Measurements from ENCODE around the gene RAB11FIP3. TPM values are rescaled to one million over a fixed set of nuclear protein-coding genes. Genes with fewer than 3 reads are reported as not detected.

The RAB11FIP3 gene
- total RNA-seq, 2 experiments from 2014 or later: 14.2 to 17.0 TPM

DNA sequence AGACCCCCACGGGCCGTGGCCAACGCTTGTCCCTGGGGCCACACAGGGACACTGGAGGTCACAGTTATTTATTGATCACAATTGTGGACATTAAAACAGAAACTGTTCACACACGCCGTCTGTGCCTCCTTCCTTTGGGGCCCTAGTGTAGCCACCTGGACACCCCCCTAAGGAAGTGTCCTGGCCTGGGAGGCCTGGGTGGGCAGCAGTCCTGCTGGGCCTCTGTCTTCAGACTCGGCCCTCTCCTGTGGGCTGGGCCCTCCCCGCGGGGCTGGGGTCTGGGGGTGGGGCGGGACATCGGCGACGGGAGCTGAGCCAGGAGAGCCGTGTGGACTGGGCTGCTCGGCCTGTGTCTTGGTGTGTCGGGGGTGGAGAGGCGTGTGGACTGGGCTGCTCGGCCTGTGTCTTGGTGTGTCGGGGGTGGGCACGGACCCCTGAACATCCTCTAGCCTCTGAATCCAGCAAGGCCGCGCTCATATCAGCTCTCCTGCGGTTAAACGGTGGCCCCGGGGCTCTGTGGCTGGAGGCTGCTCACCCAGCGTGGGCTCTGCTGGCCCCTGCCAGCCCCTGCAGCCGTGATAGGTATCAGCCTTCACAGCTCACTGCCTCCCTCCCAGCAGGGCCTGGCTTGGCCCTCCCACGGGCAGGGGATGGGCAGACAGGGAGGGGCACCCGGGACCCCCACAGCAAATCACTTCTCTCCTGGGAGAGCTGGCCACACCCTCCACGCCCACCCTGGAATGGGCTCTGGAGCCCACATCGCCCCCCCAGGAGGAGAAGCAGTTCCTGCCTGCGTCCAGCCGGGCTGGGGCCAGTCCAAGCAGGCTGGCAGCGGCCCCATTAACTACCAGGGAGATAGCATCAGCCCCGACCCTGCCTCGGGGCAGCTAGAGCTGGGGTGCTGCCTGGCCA lies 140.2 kb downstream of the RAB11FIP3 start:
- H3K9me3 Mint-ChIP-seq (ENCODE audit: low read depth): no peaks in the 10 kb centered on the region
- ATAC-seq (no peak), DNase-seq (no peak)
- peaks cover 3% of the 10 kb centered on the region for H3K27me3 Mint-ChIP-seq
- ChIA-PET POLR2A (no interaction called here), CTCF (no interaction called here)
- H3K27ac Mint-ChIP-seq: no peak overlapping the region
- H3K4me1 Mint-ChIP-seq: peaks cover 15% of the 10 kb centered on the region
- no peaks in the 10 kb centered on the region for H3K36me3 Mint-ChIP-seq (ENCODE audit: low read depth)
- intact Hi-C loops (cut with DNase I, micrococcal nuclease): no loop called here
- no peak overlapping the region for H3K4me3 Mint-ChIP-seq

DNA sequence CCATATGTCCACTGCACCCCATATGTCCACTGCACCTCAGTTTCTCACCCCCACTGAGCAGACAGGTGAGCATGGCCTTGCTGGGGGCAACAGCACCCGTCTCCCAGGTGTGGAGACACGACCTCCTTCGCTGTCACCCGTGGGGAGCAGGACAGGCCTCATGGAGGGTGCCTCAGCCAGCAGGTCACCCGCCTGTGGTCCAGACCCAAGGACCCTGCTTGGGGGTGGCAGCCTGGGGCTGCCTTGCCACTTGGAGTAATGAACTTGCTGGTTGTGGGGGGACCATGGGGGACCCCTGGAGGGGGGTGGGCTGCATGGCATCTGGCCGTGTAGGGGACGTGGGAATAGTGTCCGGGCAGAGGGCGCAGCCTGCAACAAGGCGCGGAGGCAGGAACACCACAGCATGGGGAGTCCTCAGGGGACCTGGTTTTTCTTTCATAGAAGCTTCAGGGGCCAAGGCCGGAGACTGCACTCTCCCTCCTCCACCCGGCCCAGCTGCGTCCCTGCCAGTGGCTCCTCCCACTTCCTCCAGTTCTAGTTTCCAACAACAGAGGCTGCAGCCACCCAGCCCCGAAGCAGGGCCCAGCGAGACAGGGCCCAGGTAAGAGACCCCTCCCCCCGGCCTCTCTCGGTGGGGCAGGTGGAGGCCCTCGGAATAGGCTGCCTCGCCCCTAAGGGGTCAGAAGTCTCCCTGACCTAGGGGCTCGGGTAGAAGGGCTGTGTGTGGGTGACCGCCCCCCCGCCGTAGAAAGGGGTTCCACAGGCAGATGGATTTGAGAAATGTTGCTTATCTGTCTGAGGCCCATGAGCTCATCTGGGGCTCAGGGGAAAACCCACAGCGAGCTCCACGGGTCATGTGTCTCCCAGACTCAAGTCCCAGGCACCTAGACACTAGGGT lies 141.3 kb downstream of the RAB11FIP3 start, which contains the start of gene NHLRC4:
TSS of gene NHLRC4 (plus strand) at position 531 of the 898 bp plus-strand sequence. CDS start 1,043 bp downstream, outside the sequence.
- intact Hi-C loops (cut with DNase I, micrococcal nuclease): no loop called here
- Mint-ChIP-seq H3K27ac (peak within 1 kb of the TSS; percentile 72), H3K27me3 (peaks cover 3% of the 10 kb centered on the region), H3K4me3 (peak within 1 kb of the TSS; percentile 32), H3K4me1 (peaks cover 25% of the 10 kb centered on the region), H3K9me3 (ENCODE audit: low read depth) (no peaks in the 10 kb centered on the region), H3K36me3 (ENCODE audit: low read depth) (no peaks in the 10 kb centered on the region)
- peak; percentile 76 for DNase-seq
- peak; percentile 69 for ATAC-seq
- POLR2A ChIA-PET: interaction anchor here (0.8 kb wide), 1 partner anchor 69 kb away, joined by 6 read pairs; no protein-coding TSS in a partner anchor
- CTCF ChIA-PET: interaction anchor here (0.6 kb wide), 1 partner anchor 14 kb away, joined by 3 read pairs; no protein-coding TSS in a partner anchor

DNA sequence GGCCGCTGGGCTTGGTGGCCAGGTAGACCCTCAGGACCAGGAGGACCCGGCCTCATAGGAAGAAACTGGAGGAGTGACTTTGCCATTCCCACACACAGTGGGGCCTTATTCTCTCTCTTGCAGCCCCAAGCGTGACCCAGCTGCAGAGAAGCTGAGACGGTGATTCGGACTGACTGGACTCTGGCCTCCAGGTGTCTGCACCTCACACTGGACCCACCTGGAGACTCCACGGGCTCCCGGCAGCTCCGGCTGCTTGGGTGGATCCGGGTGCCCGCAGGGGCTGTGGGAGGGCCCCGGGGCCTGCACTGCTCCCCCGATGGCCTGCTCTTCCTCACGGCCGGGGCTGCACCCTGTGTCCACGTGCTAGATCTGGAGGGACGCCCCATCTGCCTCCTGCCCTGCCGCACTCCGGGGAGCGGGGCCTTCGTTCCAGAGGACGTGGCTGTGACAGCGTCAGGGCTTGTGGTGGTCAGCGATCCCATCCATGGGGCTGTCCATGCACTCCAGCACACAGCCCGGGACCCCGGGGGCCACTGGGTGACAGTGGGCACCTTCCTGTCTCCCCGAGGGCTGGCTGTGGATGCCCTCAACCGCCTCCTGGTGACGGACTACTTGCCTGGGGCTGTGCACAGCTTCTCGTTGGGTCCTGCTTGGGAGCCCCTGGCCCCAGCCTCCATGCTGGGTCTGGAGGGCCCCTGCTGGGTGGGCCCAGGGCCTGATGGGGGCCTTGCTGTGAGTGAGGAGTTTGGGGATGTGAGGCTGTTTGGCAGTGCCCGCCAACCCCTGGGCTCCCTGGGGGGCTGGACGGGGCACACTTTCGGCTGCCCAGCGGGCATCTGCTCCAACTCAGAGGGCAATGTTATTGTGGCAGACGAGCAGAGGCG lies 142.2 kb downstream of the RAB11FIP3 start:
- CTCF ChIA-PET: interaction anchor here (0.6 kb wide), 1 partner anchor 13 kb away, joined by 3 read pairs; no protein-coding TSS in a partner anchor
- no peaks in the 10 kb centered on the region for H3K36me3 Mint-ChIP-seq (ENCODE audit: low read depth)
- POLR2A ChIA-PET: no interaction called here
- peak overlapping the region; percentile 72 for H3K27ac Mint-ChIP-seq
- no peaks in the 10 kb centered on the region for H3K9me3 Mint-ChIP-seq (ENCODE audit: low read depth)
- H3K4me3 Mint-ChIP-seq: peak overlapping the region; percentile 32
- no peaks in the 10 kb centered on the region for H3K27me3 Mint-ChIP-seq
- intact Hi-C loops (cut with DNase I, micrococcal nuclease): no loop called here
- ATAC-seq: no peak
- peaks cover 26% of the 10 kb centered on the region for H3K4me1 Mint-ChIP-seq
- DNase-seq: no peak

DNA sequence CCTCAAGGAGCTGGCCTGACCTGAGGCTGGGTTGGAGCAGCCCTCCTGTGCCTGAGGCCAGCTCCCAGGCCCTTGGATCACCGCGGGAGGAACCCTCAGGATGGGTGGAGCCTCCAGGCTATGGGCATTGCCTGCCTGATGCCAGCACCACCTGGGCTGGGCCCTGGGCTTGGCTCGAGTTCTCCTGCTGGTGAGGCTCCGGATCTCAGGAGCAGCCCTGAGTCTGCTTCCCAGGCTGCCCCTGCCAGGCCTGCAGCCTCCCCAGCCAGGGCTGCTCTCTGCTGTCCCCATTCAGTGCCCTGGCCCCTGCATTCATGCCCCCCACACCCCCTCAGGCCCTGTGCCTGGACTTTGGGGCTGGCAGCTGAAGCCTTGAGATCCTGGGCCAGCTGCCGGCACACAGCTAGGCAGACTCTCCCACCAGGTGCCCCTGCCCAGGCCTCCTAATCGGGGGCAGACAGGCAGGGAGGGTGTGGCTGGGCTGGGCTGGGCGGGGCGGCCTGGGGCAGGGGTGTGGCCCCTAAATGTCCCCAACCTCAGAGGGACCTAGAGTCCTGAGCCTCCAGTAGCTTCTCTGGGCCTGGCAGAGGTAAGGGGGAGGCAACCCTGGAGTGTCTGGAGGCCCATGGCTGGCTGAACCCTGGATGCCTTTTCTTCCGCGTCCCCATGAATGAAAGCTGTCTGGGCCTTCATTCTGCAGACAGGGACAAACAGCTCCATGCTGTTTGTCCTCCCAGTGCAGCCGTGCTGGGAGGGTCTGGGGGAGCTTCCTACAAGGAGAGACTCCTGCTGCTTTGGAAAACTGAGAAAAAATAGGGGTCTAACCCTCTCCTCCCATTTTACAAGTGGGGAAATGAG lies 143.2 kb downstream of the RAB11FIP3 start:
- ChIA-PET CTCF (no interaction called here), POLR2A (no interaction called here)
- Mint-ChIP-seq H3K27me3 (no peaks in the 10 kb centered on the region), H3K9me3 (ENCODE audit: low read depth) (no peaks in the 10 kb centered on the region), H3K4me3 (peak overlapping the region; percentile 78), H3K27ac (peak overlapping the region; percentile 92), H3K4me1 (peaks cover 26% of the 10 kb centered on the region), H3K36me3 (ENCODE audit: low read depth) (no peaks in the 10 kb centered on the region)
- ATAC-seq (no peak), DNase-seq (no peak)
- intact Hi-C loops (cut with DNase I, micrococcal nuclease): loop anchor here in 1 of 2 experiments (1.0 kb wide), 5 partner anchors 21 to 166 kb away; partner anchors contain the start of genes CAPN15, METTL26 and WDR90

DNA sequence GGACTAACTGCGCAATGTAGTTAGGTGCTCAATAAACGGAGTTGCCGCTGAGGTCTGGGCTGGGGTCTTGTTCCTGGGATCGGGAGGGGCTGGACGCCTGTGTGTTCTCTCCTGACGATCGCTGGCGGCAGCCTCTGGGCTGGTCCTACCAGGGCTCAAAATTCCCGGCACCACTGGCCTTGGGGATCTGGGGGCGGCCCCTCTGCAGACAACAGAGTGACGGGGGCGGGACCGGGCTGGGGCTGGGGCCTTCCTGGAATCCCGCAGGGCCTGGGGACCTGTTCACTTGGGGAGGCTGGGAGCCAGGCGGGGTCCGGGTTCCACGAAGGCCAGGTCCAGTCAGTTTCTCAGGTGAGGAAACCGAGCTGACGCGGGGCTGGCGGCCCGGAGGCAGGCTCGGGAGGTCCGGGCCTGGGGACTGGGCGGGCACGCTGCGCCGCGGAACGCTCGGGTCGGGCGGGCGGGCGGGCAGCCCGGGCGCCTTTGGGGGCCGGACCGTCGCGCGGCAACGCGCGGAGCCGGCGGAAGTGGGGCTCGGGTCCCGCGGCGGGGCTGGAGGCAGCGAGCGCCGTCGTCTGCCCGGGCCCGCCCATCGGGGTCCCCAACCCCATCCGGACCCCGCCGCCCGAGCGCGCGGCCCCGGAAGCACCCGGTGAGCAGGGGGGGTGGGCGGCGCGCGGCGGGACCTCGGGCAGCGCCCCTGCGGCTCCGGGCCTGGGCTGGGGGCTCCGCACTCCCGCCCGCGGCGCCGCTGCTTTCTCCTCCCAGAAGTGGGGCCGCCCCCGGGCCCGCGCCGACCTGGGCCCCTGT lies 144.2 kb downstream of the RAB11FIP3 start, which contains the start of gene PIGQ:
TSS of gene PIGQ (plus strand) at position 524 of the 810 bp plus-strand sequence. CDS start 4,107 bp downstream, outside the sequence.
- Mint-ChIP-seq H3K27ac (peak within 1 kb of the TSS; percentile 92), H3K4me3 (peak within 1 kb of the TSS; percentile 79), H3K4me1 (peaks cover 26% of the 10 kb centered on the region), H3K27me3 (no peaks in the 10 kb centered on the region), H3K36me3 (ENCODE audit: low read depth) (no peaks in the 10 kb centered on the region), H3K9me3 (ENCODE audit: low read depth) (no peaks in the 10 kb centered on the region)
- DNase-seq: peak; percentile 79
- peak; percentile 70 for ATAC-seq
- CTCF ChIA-PET: no interaction called here
- intact Hi-C loops (cut with DNase I, micrococcal nuclease): loop anchor here (1.0 kb wide), 6 partner anchors 20 to 199 kb away; partner anchors contain the start of genes CAPN15 (in 1 of the 2), METTL26 (in 1 of the 2), MRPL28 (in 1 of the 2) and WDR90 (in 1 of the 2)
- POLR2A ChIA-PET: no interaction called here

Small RNA genes lying within 50 kb of the gene (microRNA-seq; reads per million reads assigned to microRNA genes)
- 12.3 reads per million, percentile 35 among the genes with 10 or more reads in this experiment for gene MIR3176 (ENCODE audit: borderline replicate concordance)
- not detected for gene MIR5587 (ENCODE audit: borderline replicate concordance)

Other genes with a start within 250 kb of the RAB11FIP3 start
- gene HBA1, start 249.0 kb upstream of the RAB11FIP3 start, total RNA-seq: not detected
- gene HBQ1, start 245.2 kb upstream of the RAB11FIP3 start, total RNA-seq: 1 to 10 TPM in 1 of 2 experiments, under 1 TPM in 1; 0.37 to 1.1 TPM
- gene LUC7L, start 196.2 kb upstream of the RAB11FIP3 start, total RNA-seq: 10 to 100 TPM; 44.6 to 50.1 TPM
- 10 to 100 TPM; 11.3 to 15.2 TPM for gene FAM234A, start 190.8 kb upstream of the RAB11FIP3 start, total RNA-seq
- under 1 TPM; 0.11 to 0.12 TPM for gene RGS11, start 149.7 kb upstream of the RAB11FIP3 start, total RNA-seq
- not detected for gene ARHGDIG, start 145.1 kb upstream of the RAB11FIP3 start, total RNA-seq
- gene PDIA2, start 142.5 kb upstream of the RAB11FIP3 start, total RNA-seq: not detected
- gene AXIN1, start 72.9 kb upstream of the RAB11FIP3 start, total RNA-seq: 10 to 100 TPM; 20.0 to 23.8 TPM
- 10 to 100 TPM; 90.2 to 94.4 TPM for gene MRPL28, start 55.1 kb upstream of the RAB11FIP3 start, total RNA-seq
- gene PGAP6, start 43.7 kb upstream of the RAB11FIP3 start, total RNA-seq: 10 to 100 TPM; 22.9 to 40.8 TPM
- 10 to 100 TPM; 55.9 to 72.1 TPM for gene NME4, start 28.4 kb upstream of the RAB11FIP3 start, total RNA-seq
- 10 to 100 TPM; 11.5 to 13.0 TPM for gene DECR2, start 23.8 kb upstream of the RAB11FIP3 start, total RNA-seq
- gene CAPN15, start 102.1 kb downstream of the RAB11FIP3 start, total RNA-seq: 10 to 100 TPM; 64.7 to 69.7 TPM
- gene PRR35, start 134.7 kb downstream of the RAB11FIP3 start, total RNA-seq: not detected
- under 1 TPM; 0.19 to 0.87 TPM for gene NHLRC4, start 141.4 kb downstream of the RAB11FIP3 start, total RNA-seq
- gene PIGQ, start 144.3 kb downstream of the RAB11FIP3 start, total RNA-seq: 10 to 100 TPM; 24.2 to 24.7 TPM
- 1 to 10 TPM; 8.9 to 9.6 TPM for gene RAB40C, start 164.4 kb downstream of the RAB11FIP3 start, total RNA-seq
- gene WFIKKN1, start 205.3 kb downstream of the RAB11FIP3 start, total RNA-seq: 1 to 10 TPM in 1 of 2 experiments, under 1 TPM in 1; 0.74 to 1.1 TPM
- 100 to 1,000 TPM; 116 to 127 TPM for gene METTL26, start 210.7 kb downstream of the RAB11FIP3 start, total RNA-seq
- 10 to 100 TPM; 28.5 to 44.0 TPM for gene MCRIP2, start 216.2 kb downstream of the RAB11FIP3 start, total RNA-seq
- gene WDR90, start 223.7 kb downstream of the RAB11FIP3 start, total RNA-seq: 10 to 100 TPM; 43.6 to 55.9 TPM
- 100 to 1,000 TPM; 123 to 130 TPM for gene RHOT2, start 242.5 kb downstream of the RAB11FIP3 start, total RNA-seq

All from activated CD4-positive, alpha-beta T cell treated with anti-CD3 and anti-CD28 coated beads for 36 hours (primary cell).